Activated CD4-positive, alpha-beta T cell treated with anti-CD3 and anti-CD28 coated beads for 4 hours (primary cell): Measurements from ENCODE around the gene LMF1.
"Not testable (repeated sequence)": the region's sequence is repeated elsewhere in the genome, so short reads cannot be mapped to it uniquely, and the experiment has no call there.

Experiments
- DNase-seq, 2 donors: peaks; one replicate each; pipeline ENCODE4 v3.0.0-alpha.2; 2020

LMF1 gene

DNA sequence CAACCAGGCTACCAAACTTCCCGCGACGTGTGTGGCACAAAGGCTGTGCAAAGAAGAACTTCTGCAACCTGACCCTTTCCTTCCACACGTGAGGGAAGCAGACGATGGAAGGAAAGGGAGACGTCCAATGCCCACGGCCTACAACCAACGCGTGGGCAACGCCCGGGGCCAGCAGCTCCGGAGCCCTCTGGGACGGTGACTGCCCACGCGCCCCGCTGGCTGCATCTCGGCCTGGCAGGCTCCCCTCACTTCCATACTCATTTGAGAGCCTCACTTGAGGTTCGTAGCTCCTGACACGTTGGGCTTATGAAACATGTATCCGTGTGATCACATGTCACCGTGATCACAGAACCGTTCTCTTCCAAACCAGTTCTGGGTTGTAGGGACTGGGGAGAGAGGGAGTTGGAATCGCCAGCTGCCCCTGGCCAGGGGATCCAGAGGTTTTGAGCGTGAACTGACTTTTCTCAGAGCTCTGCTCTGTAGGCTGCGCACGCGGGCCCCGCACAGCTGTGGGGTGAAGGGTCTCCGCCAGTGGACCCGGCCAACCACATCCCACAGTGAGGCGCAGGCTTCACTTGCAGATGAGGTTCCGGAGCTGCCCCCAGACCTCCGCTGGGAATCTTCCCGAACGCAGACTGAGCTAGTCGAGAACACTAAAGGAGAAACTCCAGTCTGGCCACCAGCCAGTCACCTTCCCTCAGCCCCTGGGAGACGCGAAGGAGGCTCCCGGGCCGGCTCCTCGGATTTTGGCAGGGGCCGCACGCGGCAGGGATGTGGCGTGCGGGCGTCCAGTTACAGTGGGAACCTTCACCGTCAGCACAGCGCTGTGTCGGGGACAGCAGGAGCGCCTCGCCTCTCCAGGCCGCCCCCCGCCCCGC, 1.0 kb downstream of the LMF1 start:
- no peak for DNase-seq

- DNase-seq = no peak
Measured at GRCh38 chr16:968620-969019, 2.2 kb downstream of the LMF1 start.

DNA sequence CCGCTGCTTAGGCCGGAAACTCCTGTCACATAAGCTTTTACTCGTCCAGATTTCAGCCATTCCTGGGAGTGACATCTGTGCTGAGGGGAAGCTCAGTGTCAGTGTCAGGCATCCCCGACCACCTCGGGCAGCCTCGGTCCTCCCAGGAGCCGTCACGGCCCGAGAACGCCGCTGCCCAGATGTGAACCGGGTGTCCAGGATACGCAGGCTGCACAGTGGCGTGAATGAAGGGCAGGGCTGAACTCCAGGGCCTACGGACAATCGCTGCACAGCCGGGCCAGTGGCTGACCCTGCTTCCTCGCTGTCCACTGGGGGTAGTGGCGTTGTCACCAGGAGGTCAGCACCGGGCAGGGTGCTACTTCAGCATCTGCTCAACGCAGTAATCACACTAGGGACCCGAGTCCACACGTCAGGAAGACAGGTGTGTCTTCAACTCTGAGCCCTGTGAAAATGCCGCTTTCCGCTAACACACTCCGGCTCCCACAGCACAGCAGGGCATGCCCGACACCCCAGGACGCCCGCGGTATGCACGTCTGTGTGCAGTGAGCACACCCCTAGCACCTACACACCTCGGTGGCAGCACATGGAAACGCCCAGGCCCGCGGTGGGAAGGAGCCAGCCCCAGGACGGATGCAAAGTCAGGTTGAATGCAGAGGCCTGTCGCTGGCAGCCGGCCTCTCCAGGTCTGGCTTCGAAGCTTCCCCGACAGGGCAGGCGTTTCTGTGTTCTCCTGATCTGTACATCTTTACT, 3.1 kb downstream of the LMF1 start:
- no peak for DNase-seq

- DNase-seq = no peak
Measured at GRCh38 chr16:967077-967541, 3.7 kb downstream of the LMF1 start.

DNA sequence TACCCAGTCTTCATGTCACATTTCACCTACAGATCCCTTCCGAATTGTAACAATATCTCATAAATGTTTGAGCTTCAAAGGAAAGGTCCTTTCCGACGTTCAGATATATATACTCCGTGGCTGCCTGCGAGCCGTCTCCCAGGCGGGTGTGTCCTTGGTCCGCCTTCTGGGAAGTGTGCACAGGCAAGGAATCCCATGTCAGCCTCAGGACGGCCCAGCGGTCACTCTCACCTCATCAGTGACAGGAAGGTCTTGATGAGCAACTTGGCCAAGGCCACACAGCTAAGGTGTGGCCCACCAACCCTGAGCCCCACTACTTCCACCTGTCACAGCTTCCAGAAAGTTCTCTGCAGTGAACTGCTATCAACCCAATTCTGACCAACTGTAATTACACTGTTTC, 4.3 kb downstream of the LMF1 start:
- no peak for DNase-seq

DNA sequence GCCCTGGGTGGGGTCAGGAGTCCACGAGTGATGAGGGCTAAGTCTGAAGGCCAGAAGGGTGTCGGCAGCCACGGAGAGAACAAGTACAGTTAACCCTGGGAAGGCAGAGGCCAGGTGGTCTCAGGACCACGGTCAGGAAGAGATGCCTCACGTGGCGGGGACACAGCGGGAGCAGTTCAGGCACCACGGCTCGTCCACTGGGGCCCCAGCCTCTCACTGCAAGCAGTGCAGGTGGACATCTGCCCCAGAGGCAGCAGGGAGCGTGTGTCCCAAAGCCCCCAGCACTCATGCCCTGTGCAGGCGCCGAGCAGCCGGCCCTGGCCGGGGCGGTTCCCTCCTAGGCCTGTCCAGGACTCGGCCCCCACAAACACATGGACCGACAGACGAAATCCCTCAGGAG, 4.7 kb downstream of the LMF1 start:
- no peak for DNase-seq

DNA sequence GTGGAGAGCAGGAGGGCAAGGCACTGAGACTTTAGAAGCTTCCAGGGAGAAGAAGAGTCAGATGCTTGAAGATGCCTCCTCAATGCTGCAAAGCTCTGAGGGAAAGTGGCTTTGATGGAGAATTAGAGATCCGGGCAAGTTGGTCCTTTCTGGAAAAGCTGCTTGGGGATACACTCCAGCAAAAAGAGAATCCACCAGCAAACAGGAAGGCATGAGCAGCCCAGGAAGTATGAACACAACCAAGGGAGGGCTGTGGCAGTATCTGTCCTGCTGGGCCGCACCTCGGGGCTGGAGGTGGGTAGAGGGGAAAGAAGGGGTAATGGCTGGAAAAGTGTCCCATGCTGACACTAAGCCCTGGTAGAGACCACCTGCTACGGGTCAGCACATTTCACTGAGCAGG, 5.3 kb downstream of the LMF1 start:
- DNase-seq = no peak

- DNase-seq = no peak
Measured at GRCh38 chr16:965036-965395, 5.8 kb downstream of the LMF1 start.

DNA sequence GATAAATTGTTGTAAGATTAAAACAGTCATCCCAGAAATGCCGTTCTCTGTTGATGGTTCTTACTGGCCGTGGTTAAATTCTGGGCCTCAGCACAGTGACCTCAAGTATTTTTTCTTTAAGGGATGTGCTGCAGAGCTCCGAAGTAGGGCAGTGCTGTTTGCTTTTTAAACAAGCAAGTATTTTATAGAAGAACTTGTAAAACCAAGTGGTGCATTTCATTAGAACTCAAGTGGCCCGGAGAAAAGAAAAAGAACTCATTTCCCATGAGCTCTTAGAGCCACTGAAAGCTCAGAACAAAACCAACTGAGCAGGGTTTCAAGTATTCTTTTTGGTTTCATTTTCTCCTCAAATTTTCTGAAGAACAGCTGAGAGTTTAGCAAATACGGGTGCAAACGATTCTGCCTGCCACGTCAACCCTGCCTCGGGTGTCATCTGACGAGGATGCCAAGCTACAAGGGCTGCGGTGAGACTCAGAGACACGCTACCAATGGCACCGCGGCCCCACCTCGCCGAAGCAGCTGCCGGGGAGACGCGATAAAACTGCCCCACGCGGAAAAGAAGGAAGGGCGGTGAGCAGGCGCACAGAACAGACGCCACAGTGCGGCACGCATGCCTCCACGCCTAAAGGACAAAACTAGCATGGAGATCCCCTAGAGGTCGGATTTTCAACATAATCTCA, 6.3 kb downstream of the LMF1 start:
- DNase-seq = peak; percentile 71 to 79

- no peak for DNase-seq
Measured at GRCh38 chr16:963913-964312, 6.9 kb downstream of the LMF1 start.

- DNase-seq = no peak
Measured at GRCh38 chr16:962901-963814, 7.6 kb downstream of the LMF1 start.

DNA sequence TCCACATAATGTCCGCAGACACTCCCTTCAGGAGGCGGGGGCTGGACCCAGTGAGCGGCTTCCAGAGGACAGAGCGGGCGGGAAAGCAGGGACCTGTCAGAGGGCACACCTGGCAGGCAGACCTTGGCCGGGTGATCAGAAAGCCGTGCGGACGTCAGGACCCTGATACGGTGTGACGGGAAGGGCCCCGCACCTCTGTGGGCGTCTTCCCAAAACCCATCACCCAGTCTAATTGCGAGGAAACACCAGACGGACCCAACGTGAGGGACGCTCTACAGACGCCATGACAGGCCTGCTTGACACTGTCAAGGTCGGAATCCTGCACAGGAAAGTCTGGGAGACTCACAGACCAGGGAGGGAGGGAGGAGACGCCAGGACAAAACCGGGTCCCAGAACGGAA, 8.4 kb downstream of the LMF1 start:
- no peak for DNase-seq

DNA sequence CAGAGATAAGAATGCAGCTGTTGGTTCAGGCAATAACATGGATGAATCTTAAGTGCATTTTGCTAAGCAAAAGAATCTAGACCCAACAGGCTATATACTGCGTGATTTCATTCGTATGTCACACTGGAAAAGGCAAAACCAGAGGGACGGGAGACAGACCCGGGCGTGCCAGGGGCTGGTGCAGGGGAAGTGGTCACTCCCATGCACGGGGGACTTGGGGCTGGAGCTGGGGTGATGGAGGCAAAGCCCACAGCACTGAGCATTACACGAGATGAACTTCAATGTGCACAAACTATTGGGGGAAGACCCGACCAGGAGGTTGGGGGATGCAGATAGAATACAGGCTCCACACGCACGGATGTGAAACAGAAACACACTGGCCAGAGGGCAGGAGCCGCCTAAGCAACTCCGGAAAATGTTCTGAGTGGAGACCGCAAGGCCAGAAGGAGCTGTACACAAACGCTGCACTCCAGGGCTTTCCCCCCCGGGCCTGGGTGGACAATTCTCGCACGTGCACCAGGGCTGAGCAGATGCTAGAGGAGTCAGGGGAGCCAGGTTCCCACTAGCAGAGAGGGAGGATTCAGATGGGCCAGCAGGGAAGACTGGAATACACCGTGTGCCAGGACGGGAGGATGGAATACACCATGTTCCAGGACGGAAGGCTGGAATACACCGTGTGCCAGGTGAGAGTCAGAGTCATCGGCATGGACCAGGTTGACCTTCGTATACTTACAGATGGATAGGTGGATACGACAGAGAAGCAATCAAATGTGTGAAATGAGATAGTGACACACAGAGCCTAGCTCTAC, 11.3 kb downstream of the LMF1 start:
- no peak for DNase-seq

- DNase-seq = not testable (repeated sequence)
Measured at GRCh38 chr16:955766-956165, 15.0 kb downstream of the LMF1 start.

DNA sequence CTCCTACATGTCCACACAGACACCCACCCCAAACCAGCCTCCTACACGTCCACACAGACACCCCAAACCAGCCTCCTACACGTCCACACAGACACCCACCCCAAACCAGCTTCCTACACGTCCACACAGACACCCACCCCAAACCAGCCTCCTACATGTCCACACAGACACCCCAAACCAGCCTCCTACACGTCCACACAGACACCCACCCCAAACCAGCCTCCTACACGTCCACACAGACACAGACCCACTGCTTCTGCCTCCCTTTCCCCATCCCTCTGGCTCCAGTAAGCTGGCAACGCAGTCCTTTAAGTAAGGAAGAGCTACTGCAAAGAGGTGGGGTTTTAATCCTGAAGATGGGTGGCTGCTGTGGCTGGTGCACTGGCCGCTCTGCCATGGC, 17.0 kb downstream of the LMF1 start:
- DNase-seq = not testable (repeated sequence)

DNA sequence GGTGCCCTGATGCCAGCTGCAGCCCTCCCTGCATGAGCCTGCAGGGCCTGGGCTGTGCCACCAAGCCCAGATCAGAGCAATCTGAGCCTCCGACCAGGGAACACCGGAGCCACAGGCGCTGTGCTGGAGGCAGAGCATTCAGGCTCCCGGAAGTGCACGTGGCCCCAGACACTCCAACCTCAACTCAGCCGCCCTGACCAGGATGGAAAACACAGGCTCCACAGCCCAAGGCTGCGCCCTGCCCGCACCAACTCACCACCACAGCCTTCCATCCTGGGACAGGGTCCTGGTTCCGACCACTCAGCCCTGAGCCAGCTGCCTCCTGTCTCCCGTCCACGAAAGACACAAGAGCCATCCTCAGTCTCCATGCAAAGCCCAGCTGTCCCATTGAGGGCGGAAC, 18.5 kb downstream of the LMF1 start:
- DNase-seq = no peak

DNA sequence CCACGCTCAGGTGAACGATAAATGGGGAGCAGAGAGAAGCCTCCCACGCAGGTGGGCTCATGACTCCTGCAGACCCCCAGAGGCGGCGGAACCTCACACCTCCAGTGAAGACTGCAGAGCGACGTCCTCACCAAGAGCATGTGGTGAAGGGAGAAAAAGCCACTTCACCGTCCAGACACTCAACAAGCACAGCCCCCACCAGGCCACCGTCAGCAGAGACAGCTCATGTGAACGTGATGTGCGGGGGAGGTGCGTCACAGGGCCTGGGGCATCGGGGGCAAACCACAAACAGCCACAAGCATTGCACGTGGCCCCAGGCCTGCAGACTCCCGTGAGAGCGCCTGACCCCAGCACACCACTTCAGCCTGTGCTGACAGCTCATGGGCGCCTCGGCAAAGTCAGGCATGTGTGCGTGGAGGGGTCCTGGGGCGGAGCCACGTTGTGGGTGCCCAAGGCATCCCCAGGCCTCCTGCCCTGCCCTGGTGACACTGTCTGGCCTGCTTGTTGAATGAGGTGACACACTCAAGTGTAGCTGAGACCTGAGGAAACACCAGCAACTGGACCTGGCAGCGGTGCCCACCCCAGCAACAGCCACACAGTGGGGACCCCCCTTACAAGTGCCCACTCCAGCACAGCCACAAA, 19.0 kb downstream of the LMF1 start:
- no peak for DNase-seq

GRCh38 chr16:950733-951573, 19.8 kb downstream of the LMF1 start:
- not testable (repeated sequence) for DNase-seq

DNA sequence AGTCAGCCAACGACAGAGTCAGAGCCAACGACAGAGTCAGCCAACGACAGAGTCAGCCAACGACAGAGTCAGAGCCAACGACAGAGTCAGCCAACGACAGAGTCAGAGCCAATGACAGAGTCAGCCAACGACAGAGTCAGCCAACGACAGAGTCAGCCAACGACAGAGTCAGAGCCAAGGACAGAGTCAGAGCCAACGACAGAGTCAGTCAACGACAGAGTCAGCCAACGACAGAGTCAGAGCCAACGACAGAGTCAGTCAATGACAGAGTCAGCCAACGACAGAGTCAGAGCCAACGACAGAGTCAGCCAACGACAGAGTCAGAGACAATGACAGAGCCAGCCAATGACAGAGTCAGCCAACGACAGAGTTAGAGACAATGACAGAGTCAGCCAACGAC, 22.0 kb downstream of the LMF1 start:
- not testable (repeated sequence) for DNase-seq

DNA sequence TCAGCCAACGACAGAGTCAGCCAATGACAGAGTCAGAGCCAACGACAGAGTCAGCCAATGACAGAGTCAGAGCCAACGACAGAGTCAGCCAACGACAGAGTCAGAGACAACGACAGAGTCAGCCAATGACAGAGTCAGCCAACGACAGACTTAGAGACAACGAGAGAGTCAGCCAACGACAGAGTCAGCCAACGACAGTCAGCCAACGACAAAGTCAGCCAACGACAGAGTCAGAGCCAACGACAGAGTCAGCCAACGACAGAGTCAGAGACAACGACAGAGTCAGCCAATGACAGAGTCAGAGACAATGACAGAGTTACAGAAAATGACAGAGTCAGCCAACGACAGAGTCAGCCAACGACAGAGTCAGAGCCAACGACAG, 22.9 kb downstream of the LMF1 start:
- DNase-seq = not testable (repeated sequence)
